Thyroid gland (tissue), 4 donors: ENCODE data around the gene CRYBA4.

Experiments used
- CTCF ChIP-seq, 6 experiments: fragments of 200-600 bp in 3 of 6; fragments of 450-650 bp in 3 of 6; sonication (generic) in 3 of 6; IDR thresholded peaks; one replicate each; pipeline ENCODE4 v1.5.1; 2016 to 2019; ENCODE audit warnings: antibody characterized with exemption in 6 of 6, mild to moderate bottlenecking in 2 of 6, inconsistent platforms in 1 of 6, moderate library complexity in 1 of 6
- POLR2A ChIP-seq, 2 donors: fragments of 450-650 bp; IDR thresholded peaks; one replicate each; pipeline ENCODE4 v1.6.1; 2017; ENCODE audit warnings: antibody characterized with exemption in 2 of 2, mild to moderate bottlenecking in 2 of 2, moderate library complexity in 1 of 2

- TF ChIP-seq CTCF (IDR thresholded peaks at IDR 0.05) (no peak), POLR2A (IDR thresholded peaks at IDR 0.05) (no peak)
Measured at GRCh38 chr22:26586556-26587325, 35.0 kb upstream of the CRYBA4 start.
